Neural cell (in vitro differentiated cells): ENCODE measurements around the gene PDE7B. TPM values are rescaled to one million over a fixed set of nuclear protein-coding genes. Genes with fewer than 3 reads are reported as not detected.
A peak's percentile ranks its signal among the peaks of the same experiment; 100 is the strongest.

Source experiments
- H2AFZ ChIP-seq: fragments of 200-600, 300-800 bp; sonication (generic), shearing (Covaris generic); 2 replicates; pipeline ENCODE4 v1.6.0; 2014; ENCODE audit warnings: low read depth, mild to moderate bottlenecking, antibody characterized with exemption, low read length, moderate library complexity
- H3F3A ChIP-seq: fragments of 200-600 bp; shearing (Covaris generic); 2 replicates; pipeline ENCODE4 v1.6.1; 2016; ENCODE audit warnings: mild to moderate bottlenecking, moderate library complexity, mixed read lengths, antibody characterized with exemption, low read length; ENCODE audit not compliant: insufficient read depth, poor library complexity, severe bottlenecking
- H3K27ac ChIP-seq: fragments of 200-600, 300-800 bp; sonication (generic), shearing (Covaris generic); 2 replicates; pipeline ENCODE4 v1.5.1; 2014; ENCODE audit warnings: mild to moderate bottlenecking, low read length, moderate library complexity
- H3K27me3 ChIP-seq: fragments of 300-800, 200-600 bp; sonication (generic), shearing (Covaris generic); 2 replicates; pipeline ENCODE4 v1.6.0; 2014; ENCODE audit warnings: mild to moderate bottlenecking, low read depth, low read length, moderate library complexity; ENCODE audit not compliant: insufficient read depth
- H3K36me3 ChIP-seq: fragments of 300-800, 200-600 bp; sonication (generic), shearing (Covaris generic); 2 replicates; pipeline ENCODE4 v1.5.1; 2014; ENCODE audit warnings: mild to moderate bottlenecking, antibody characterized with exemption, low read length, moderate library complexity; ENCODE audit not compliant: insufficient read depth
- H3K4me2 ChIP-seq: fragments of 300-800, 200-600 bp; sonication (generic), shearing (Covaris generic); 2 replicates; pipeline ENCODE4 v1.6.0; 2014; ENCODE audit warnings: mild to moderate bottlenecking, low read length
- H3K4me3 ChIP-seq: fragments of 300-800, 200-600 bp; sonication (generic), shearing (Covaris generic); 2 replicates; pipeline ENCODE4 v1.5.1; 2014; ENCODE audit warnings: mild to moderate bottlenecking, low read length, moderate library complexity
- H3K79me2 ChIP-seq: fragments of 200-600 bp; shearing (Covaris generic); replicated peaks from 2 replicates; pipeline ENCODE4 v1.6.0; 2014; ENCODE audit warnings: mild to moderate bottlenecking, low read length, moderate library complexity; ENCODE audit not compliant: insufficient read depth
- H3K9ac ChIP-seq: fragments of 300-800, 200-600 bp; sonication (generic), shearing (Covaris generic); 2 replicates; pipeline ENCODE4 v1.6.1; 2016; ENCODE audit warnings: mild to moderate bottlenecking, low read length, mixed read lengths
- H3K9me2 ChIP-seq: fragments of 200-600 bp; shearing (Covaris generic); 2 replicates; pipeline ENCODE4 v1.6.1; 2016; ENCODE audit warnings: mild to moderate bottlenecking, low read length, mixed read lengths; ENCODE audit not compliant: insufficient read depth
- H3K9me3 ChIP-seq: fragments of 200-600, 300-800 bp; sonication (generic), shearing (Covaris generic); 2 replicates; pipeline ENCODE4 v1.6.1; 2016; ENCODE audit warnings: mild to moderate bottlenecking, mixed run types, low read length, moderate library complexity, mixed read lengths
- H4K20me1 ChIP-seq: fragments of 200-600 bp; shearing (Covaris generic); 2 replicates; pipeline ENCODE4 v1.6.1; 2016; ENCODE audit warnings: mild to moderate bottlenecking, mixed run types; ENCODE audit not compliant: insufficient read depth
- CTCF ChIP-seq: fragments of 450-650 bp; IDR thresholded peaks from 2 replicates; pipeline ENCODE4 v1.5.1; 2014; ENCODE audit warnings: antibody characterized with exemption, mild to moderate bottlenecking, moderate library complexity; ENCODE audit not compliant: poor library complexity, severe bottlenecking
- EP300 ChIP-seq: fragments of 450-650 bp; conservative IDR thresholded peaks from 2 replicates; pipeline ENCODE4 v1.6.1; 2014; ENCODE audit warnings: antibody characterized with exemption, mild to moderate bottlenecking, moderate library complexity; ENCODE audit not compliant: poor library complexity, severe bottlenecking
- EZH2 ChIP-seq: fragments of 200-600, 300-800 bp; shearing (Covaris generic), sonication (generic); IDR thresholded peaks from 2 replicates; pipeline ENCODE4 v1.6.1; 2014; ENCODE audit warnings: antibody characterized with exemption, low read length, borderline replicate concordance, mild to moderate bottlenecking; ENCODE audit not compliant: insufficient read depth, poor library complexity, severe bottlenecking
- MXI1 ChIP-seq: fragments of 450-650 bp; conservative IDR thresholded peaks from 2 replicates; pipeline ENCODE4 v1.6.1; 2014; ENCODE audit warnings: antibody characterized with exemption, mild to moderate bottlenecking; ENCODE audit not compliant: poor library complexity, severe bottlenecking
- POLR2AphosphoS5 ChIP-seq: IDR thresholded peaks from 2 replicates; pipeline ENCODE4 v1.6.1; 2012
- RAD21 ChIP-seq: fragments of 450-650 bp; conservative IDR thresholded peaks from 2 replicates; pipeline ENCODE4 v1.6.1; 2014; ENCODE audit warnings: antibody characterized with exemption, mild to moderate bottlenecking, moderate library complexity
- REST ChIP-seq: IDR thresholded peaks from 2 replicates; pipeline ENCODE4 v1.6.1; 2012; ENCODE audit warnings: borderline replicate concordance
- SMC3 ChIP-seq: fragments of 450-650 bp; conservative IDR thresholded peaks from 2 replicates; pipeline ENCODE4 v1.6.1; 2014; ENCODE audit warnings: antibody characterized with exemption, mild to moderate bottlenecking, moderate library complexity; ENCODE audit not compliant: poor library complexity
- polyA plus RNA-seq: library from polyadenylated mRNA; depleted of rRNA; stranded (reverse); fragments of >200 nt; gene quantifications from 2 replicates; pipeline ENCODE4 v1.2.3, GENCODE V29; 2014

PDE7B gene
- polyA plus RNA-seq, 1 donor from 2014 or later, result 5.9 TPM

GRCh38 chr6:135823851-135824250 is 27.6 kb upstream of the PDE7B start:
- H3K36me3 ChIP-seq, result no peaks in the 10 kb centered on the region
- TF ChIP-seq RAD21 (no peak), SMC3 (no peak), REST (no peak), MXI1 (no peak), EZH2 (no peak), CTCF (no peak)
- no peak overlapping the region for H3K4me2 ChIP-seq
- H3K9ac ChIP-seq, result no peak overlapping the region
- H3F3A ChIP-seq, result no peaks in the 10 kb centered on the region
- no peak overlapping the region for H3K4me3 ChIP-seq
- no peaks in the 10 kb centered on the region for H4K20me1 ChIP-seq
- H3K79me2 ChIP-seq, result no peaks in the 10 kb centered on the region
- no peaks in the 10 kb centered on the region for H3K9me3 ChIP-seq
- no peaks in the 10 kb centered on the region for H3K9me2 ChIP-seq
- no peak overlapping the region for H2AFZ ChIP-seq
- H3K27ac ChIP-seq, result no peak overlapping the region
- no peaks in the 10 kb centered on the region for H3K27me3 ChIP-seq

GRCh38 chr6:135826236-135826804 is 25.2 kb upstream of the PDE7B start:
- Histone ChIP-seq H3K9me2 (no peaks in the 10 kb centered on the region), H3K27ac (peak overlapping the region; percentile 36), H3K4me2 (no peak overlapping the region), H3K27me3 (no peaks in the 10 kb centered on the region), H4K20me1 (no peaks in the 10 kb centered on the region), H3K36me3 (no peaks in the 10 kb centered on the region), H2AFZ (no peak overlapping the region), H3K4me3 (peak overlapping the region; percentile 23), H3K9me3 (no peaks in the 10 kb centered on the region), H3F3A (no peaks in the 10 kb centered on the region), H3K9ac (no peak overlapping the region), H3K79me2 (no peaks in the 10 kb centered on the region)
- TF ChIP-seq REST (no peak), SMC3 (no peak), EZH2 (no peak), RAD21 (no peak), EP300 (peak; percentile 64), MXI1 (no peak), CTCF (no peak), POLR2AphosphoS5 (peak; percentile 31)
